Ovary (tissue), 9 donors: ENCODE data around the gene INTS6. TPM values are rescaled to one million over a fixed set of nuclear protein-coding genes. Genes with fewer than 3 reads are reported as not detected.
A peak's percentile ranks its signal among the peaks of the same experiment; 100 is the strongest.

Source experiments
- DNase-seq, 5 donors: peaks; one replicate each; pipeline ENCODE4 v3.0.0-alpha.2; 2019 to 2020
- H3K27ac ChIP-seq, 2 donors: fragments of 200-600 bp; one replicate each; pipeline versions ENCODE4 v1.5.1 to v1.8.0; 2019 to 2022
- H3K27me3 ChIP-seq: fragments of 200-600 bp; one replicate; pipeline ENCODE4 v1.8.0; 2022
- H3K36me3 ChIP-seq: fragments of 200-600 bp; sonication (generic); one replicate; pipeline ENCODE4 v1.5.1; 2019
- H3K4me1 ChIP-seq: one replicate; pipeline ENCODE4 v1.8.1; 2013; ENCODE audit warnings: mild to moderate bottlenecking, moderate library complexity; ENCODE audit not compliant: insufficient read depth
- H3K4me3 ChIP-seq: fragments of 200-600 bp; sonication (generic); one replicate; pipeline ENCODE4 v1.5.1; 2017
- H3K9me3 ChIP-seq, 2 donors: fragments of 200-600 bp in 1 of 2; sonication (generic) in 1 of 2; one replicate each; pipeline versions ENCODE4 v1.5.1 to v1.8.1; 2013 to 2019; ENCODE audit warnings: mild to moderate bottlenecking in 1 of 2, moderate library complexity in 1 of 2
- EP300 ChIP-seq: sonication (generic); formaldehyde crosslinking; IDR thresholded peaks from one replicate; pipeline ENCODE4 v1.6.1; 2017; ENCODE audit warnings: antibody characterized with exemption
- POLR2A ChIP-seq: fragments of 450-650 bp; IDR thresholded peaks from one replicate; pipeline ENCODE4 v1.6.1; 2017; ENCODE audit warnings: antibody characterized with exemption, mild to moderate bottlenecking, moderate library complexity
- whole genome bisulfite sequencing, 3 donors: extraction: QIAGEN DNeasy Blood & Tissue Kit in 1 of 3; methylation state at CpG; one replicate each; pipeline versions ENCODE4 v1.1.5 to v1.1.7; 2013 to 2017; 5-methylcytosine and 5-hydroxymethylcytosine counted together
- intact Hi-C, 4 donors: fragments of 100-400 bp; cut with DNase I; formaldehyde crosslinking; loops; one replicate each; pipeline versions ENCODE4 v1.11.0 to v1.15.1; 2022 to 2023
- polyA plus RNA-seq, 2 donors: library from polyadenylated mRNA; stranded (reverse); fragments of 200-250 nt in 1 of 2; fragments of 350-450 nt in 1 of 2; fragmentation: Illumina TruSeq in 1 of 2; extraction: RNeasy Lipid Tissue Mini Kit (QIAGEN cat#74804) in 1 of 2; gene quantifications; one replicate each; pipeline ENCODE4 v1.2.3, GENCODE V29; 2013 to 2014
- total RNA-seq, 7 donors: library from RNA; depleted of rRNA in 2 of 7; stranded (reverse); fragments of >200 nt in 2 of 7; fragmentation: NEBNext Ultra II Directional in 3 of 7; extraction: Animal tissue kit (Norgen Biotek cat#: 25700) in 3 of 7; gene quantifications; one replicate each; pipeline versions ENCODE4 v1.1.0 to v1.2.4, GENCODE V29; 2016 to 2023
- TF ChIP-seq, protein P1 (sequence below), 3 donors: fragments of 450-650 bp in 2 of 3; fragments of 200-600 bp in 1 of 3; IDR thresholded peaks; one replicate each; pipeline versions ENCODE4 v1.5.1 to v1.8.0; 2016 to 2022; ENCODE audit warnings: antibody characterized with exemption in 3 of 3, mild to moderate bottlenecking in 1 of 3
- donor health status: DM: no; HTN: no; CAD: no; lungs with moderate emphysema.
- donor health status: DM: no; HTN: no; CAD: no.
- donor health status: Bipolar disorder and iron deficiency.
- donor health status: DM: yes; HTN: yes; CAD: no.
- donor health status: DM: no; HTN: no; CAD: no.
- donor health status: DM: yes; HTN: yes; CAD: no.

INTS6 gene
- total and polyA plus RNA-seq, 9 donors, result 11.2 to 38.9 (median 29.2) TPM

DNA sequence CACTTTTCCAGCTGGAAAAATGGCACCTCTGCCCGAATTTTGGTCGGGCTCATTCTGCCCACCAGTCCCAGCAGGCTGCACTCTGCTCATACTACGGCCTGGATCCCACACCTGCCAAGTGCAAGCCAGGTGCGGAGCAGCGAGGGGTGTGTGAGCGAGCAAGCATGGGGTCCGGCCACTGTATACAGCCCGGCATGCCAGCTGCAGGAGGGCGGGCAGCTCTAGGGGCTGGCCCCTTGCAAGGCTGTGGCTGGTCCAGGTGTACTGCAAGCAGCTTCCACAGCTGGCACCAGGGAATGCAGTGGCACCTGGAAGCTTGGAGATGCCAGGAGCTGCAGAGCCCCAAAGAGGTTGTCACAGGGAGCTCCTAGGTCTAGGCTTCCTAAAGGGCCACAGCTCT lies 2.7 kb upstream of the INTS6 start:
- no peaks in the 10 kb centered on the region for H3K27me3 ChIP-seq
- H3K9me3 ChIP-seq, result no peaks in the 10 kb centered on the region
- peak in 2 of 5 donors; percentile 26 to 28 for DNase-seq
- H3K27ac ChIP-seq, result no peak overlapping the region
- no peak overlapping the region for H3K4me3 ChIP-seq
- no peaks in the 10 kb centered on the region for H3K4me1 ChIP-seq
- TF ChIP-seq, protein P1, sequence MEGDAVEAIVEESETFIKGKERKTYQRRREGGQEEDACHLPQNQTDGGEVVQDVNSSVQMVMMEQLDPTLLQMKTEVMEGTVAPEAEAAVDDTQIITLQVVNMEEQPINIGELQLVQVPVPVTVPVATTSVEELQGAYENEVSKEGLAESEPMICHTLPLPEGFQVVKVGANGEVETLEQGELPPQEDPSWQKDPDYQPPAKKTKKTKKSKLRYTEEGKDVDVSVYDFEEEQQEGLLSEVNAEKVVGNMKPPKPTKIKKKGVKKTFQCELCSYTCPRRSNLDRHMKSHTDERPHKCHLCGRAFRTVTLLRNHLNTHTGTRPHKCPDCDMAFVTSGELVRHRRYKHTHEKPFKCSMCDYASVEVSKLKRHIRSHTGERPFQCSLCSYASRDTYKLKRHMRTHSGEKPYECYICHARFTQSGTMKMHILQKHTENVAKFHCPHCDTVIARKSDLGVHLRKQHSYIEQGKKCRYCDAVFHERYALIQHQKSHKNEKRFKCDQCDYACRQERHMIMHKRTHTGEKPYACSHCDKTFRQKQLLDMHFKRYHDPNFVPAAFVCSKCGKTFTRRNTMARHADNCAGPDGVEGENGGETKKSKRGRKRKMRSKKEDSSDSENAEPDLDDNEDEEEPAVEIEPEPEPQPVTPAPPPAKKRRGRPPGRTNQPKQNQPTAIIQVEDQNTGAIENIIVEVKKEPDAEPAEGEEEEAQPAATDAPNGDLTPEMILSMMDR (IDR thresholded peaks at IDR 0.05), result no peak
- no peak for TF ChIP-seq EP300
- TF ChIP-seq POLR2A, result no peak
- no peaks in the 10 kb centered on the region for H3K36me3 ChIP-seq
- intact Hi-C loops, result loop anchor here in 3 of 4 donors (10.0 kb wide), 3 partner anchors 129 to 349 kb away; partner anchors contain the start of genes DHRS12 (in 1 of the 3) and WDFY2 (in 1 of the 3)
- 98% methylated on average over 9 of the region's 9 CpGs for WGBS, 3 donors

DNA sequence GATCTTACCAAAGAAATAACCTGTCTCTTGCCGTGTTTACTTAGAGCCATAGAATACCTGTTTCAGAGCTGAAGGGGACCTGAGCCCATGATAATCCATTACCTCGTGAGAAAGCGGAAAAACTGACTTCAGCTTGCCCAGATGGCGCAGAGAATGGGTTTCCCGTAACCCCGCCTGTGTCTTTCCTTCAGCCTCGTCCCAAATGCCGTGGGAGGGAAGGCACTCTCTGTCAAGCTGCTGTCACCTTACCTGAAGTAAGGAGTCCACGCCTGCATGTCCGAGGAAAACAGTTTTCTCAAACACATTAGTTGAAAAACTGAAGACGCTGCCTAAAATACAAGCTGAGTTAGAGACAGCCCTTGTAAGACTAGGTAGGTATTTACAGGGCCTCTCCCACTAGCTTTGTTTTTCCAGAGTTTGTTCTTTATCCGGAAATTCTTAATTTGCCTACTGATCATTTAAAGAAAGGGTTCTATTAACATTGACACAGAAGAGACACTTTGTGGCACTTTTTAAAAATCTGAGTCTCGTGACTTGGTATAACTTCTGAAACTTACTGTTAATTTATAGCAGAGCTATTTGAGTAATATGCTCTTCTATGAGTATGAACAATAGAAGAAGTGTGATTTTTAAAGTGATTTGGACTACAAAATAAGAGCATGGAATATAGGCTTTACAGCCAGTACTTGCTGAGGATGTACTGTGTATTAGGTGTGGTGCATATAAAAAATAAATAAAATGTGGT lies 1.3 kb upstream of the INTS6 start:
- Histone ChIP-seq H3K27me3 (no peaks in the 10 kb centered on the region), H3K27ac (peak overlapping the region; percentile 94 to 100), H3K4me3 (peak overlapping the region; percentile 57), H3K36me3 (no peaks in the 10 kb centered on the region), H3K4me1 (no peaks in the 10 kb centered on the region), H3K9me3 (no peaks in the 10 kb centered on the region)
- peak; percentile 22 to 47 (median 43) for DNase-seq
- TF ChIP-seq EP300, result no peak
- no peak for TF ChIP-seq POLR2A
- TF ChIP-seq, protein P1 (IDR thresholded peaks at IDR 0.05), result no peak
- intact Hi-C loops, result loop anchor here (1.0 to 10.0 kb wide), 7 partner anchors 131 to 998 kb away; partner anchors contain the start of genes WDFY2 (in 3 of the 4), DHRS12 (in 2 of the 4) and VPS36 (in 1 of the 4)
- 14 to 26% (median 17%) methylated on average over 13 of the region's 13 CpGs for WGBS, 3 donors

DNA sequence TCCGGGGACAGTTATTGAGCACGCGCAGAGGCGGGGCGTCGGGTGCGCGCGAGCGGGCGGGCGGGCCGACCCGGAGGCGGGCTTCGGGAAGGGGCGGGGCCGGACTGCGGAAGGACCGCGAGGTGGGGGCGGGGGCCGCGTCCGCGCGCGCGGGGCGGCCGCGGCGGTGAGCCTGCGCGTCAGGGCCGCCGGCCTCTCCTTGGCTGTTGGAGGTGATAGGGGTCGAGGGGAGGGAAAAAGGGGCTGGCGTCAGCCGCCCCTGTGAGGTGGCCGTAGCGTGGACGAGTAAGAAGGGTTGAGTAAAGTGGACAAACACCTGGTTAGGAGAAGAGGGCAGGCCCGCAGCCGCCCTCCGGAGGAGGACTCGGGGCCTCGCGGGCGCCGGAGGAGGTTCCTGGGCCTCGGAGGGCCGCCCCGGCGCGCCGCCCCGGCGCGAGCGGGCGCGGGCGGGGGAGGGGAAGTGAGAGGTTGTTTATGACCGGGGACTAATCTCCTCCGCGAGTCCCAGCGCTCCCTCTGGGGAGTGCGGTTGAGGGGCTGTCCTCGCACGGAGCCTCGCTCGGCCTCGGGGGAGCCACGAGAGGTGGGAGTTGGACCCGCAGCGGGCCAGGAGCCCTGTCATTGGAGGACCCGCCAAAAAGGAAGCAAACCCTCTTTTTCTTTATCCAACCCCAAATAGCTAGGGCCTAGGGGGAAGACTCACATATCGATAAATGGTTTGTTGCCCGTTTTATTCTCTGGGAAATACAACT lies 547 bp upstream of the INTS6 start:
- WGBS, 3 donors, result 0 to 1% (median 0%) methylated on average over 64 to 80 of the region's 80 CpGs
- no peaks in the 10 kb centered on the region for H3K36me3 ChIP-seq
- peak overlapping the region; percentile 94 to 100 for H3K27ac ChIP-seq
- TF ChIP-seq EP300 (no peak), POLR2A (peak; percentile 63)
- H3K9me3 ChIP-seq, result no peaks in the 10 kb centered on the region
- no peaks in the 10 kb centered on the region for H3K4me1 ChIP-seq
- H3K27me3 ChIP-seq, result no peaks in the 10 kb centered on the region
- peak in 4 of 5 donors; percentile 82 to 90 (median 84) for DNase-seq
- intact Hi-C loops, result loop anchor here (1.0 to 10.0 kb wide), 7 partner anchors 131 to 999 kb away; partner anchors contain the start of genes WDFY2 (in 3 of the 4), DHRS12 (in 2 of the 4) and VPS36 (in 1 of the 4)
- H3K4me3 ChIP-seq, result peak overlapping the region; percentile 57

DNA sequence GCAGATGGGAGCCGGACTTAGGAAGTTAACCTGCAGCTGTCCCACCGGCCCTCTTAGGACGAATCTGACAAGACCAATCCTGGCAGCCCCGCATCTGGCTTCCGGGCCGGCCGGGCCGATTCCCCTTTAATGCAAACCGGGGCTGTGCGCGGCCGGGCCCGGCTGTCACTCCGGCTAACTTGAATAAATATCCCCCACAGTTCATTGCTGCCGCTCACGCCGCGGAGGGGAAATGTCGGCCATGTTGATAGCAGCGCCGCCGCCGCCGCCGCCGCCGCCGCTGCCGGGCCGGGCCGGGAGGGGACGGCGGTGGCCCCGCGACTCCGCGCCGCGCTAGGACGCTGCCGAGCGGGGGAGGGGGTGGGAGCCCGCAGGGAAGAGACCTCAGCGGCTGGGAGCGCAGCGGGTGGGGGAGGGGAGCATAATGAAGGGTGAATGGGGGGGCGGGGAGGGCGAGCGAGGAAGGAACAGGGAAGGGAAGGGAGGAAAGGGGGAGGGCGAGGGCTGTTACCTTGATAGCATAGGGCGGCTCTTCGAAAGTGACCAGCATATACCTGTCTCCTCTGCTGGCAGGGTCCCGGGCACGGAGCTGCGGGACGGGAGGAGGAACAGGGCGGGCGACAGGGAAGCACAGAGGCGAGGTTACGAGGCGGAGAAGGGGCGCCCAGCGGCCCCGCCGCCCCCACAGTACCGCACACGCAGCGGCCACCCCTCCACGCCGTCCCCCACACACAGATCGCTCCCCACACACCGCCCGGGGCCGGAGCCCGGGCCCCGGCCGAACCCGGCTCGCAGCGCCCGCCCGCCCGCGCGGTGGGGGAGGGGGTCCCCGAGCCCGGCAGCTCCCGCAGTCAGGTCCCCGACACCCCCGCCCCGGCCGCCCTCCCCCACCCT lies 1.1 kb downstream of the INTS6 start:
- peak; percentile 73 to 84 (median 80) for DNase-seq
- intact Hi-C loops, result loop anchor here (1.0 to 10.0 kb wide), 7 partner anchors 133 to 1001 kb away; partner anchors contain the start of genes WDFY2 (in 3 of the 4), DHRS12 (in 2 of the 4) and VPS36 (in 1 of the 4)
- WGBS, 3 donors, result 0 to 1% (median 1%) methylated on average over 64 to 91 of the region's 92 CpGs
- Histone ChIP-seq H3K9me3 (no peaks in the 10 kb centered on the region), H3K4me3 (peak overlapping the region; percentile 79), H3K27me3 (no peaks in the 10 kb centered on the region), H3K27ac (peak overlapping the region; percentile 88 to 96), H3K4me1 (no peaks in the 10 kb centered on the region), H3K36me3 (no peaks in the 10 kb centered on the region)
- TF ChIP-seq POLR2A (no peak), EP300 (no peak)
- TF ChIP-seq, protein P1 (IDR thresholded peaks at IDR 0.05), result no peak
